Fibroblast of peridontal ligament (primary cell): ENCODE results near the gene KLHL22.

Experiments
- DNase-seq: peaks from one replicate; pipeline ENCODE4 v3.0.0-alpha.2; 2010; ENCODE audit errors: extremely low read depth

KLHL22 gene

GRCh38 chr22:20432244-20432686 is 63.3 kb downstream of the KLHL22 start:
- DNase-seq, result no peak

DNA sequence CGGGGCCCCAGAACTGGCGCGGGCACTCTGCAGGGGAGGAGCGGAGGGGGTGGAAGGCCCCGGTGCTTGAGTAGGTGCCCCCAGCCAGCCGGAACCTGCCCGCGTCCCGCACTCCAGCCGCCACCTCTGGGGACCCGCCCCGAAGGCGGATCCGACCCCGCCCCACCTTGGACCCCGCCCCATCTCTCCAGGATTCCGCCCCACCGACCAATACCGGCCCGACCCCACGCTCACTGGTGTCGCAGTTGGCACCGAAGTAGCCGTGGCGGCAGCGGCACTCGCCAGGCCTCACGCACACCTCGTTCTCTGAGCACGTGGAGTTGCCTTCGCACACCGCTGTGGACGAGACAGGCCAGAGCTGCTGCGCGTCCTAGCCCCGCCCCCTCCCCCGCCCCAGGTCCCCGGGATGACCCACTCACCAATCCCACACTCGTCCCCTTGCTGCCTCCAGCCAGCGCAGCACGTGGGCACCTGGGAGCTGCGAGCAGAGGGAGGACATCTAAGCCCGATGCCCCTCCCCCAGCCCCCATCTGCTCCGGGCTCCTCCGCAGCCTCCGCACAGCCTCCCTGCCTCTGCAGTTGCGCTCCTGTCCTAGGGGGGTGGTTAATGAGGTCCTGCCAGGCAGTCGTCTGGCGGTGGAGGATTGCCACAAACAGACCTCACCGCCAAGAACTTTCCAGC is 63.9 kb downstream of the KLHL22 start:
- DNase-seq, result no peak

DNA sequence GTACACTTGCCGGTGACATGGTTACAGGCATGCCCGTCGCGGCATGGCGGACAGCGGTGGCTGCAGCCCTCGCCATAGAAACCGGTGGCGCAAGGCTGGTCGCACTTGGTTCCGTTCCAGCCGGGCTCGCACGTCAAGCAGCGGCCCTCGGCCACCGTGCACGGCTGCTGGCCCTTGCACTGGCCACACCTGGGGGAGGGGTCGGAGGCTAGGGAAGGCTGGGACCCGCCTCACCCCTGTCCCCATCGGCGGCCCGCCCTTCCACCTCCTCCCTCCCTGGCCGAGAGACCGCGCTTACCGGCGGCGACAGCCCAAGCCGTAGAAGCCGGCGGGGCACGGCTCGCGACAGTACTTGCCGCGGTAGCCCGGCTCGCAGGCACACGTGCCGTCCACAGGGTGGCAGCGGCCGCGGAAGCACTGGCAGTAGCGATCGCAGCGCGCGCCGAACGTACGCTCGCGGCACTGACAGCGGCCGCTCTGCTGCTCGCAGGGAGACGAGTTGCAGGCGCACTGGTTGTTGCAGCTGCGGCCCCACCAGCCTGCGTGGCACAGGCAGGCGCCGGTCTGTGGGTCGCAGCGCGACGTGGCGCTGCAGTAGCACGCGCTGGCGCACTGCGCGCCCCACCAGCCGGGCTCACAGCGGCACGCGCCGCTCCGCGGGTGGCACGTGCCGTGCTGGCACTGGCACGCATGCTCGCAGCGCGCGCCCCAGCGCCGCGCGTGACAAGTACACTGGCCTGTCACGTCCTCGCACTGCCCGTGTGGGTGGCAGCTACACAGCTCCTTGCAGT is 64.7 kb downstream of the KLHL22 start:
- DNase-seq, result no peak

GRCh38 chr22:20430101-20430719 is 65.4 kb downstream of the KLHL22 start:
- no peak for DNase-seq

DNA sequence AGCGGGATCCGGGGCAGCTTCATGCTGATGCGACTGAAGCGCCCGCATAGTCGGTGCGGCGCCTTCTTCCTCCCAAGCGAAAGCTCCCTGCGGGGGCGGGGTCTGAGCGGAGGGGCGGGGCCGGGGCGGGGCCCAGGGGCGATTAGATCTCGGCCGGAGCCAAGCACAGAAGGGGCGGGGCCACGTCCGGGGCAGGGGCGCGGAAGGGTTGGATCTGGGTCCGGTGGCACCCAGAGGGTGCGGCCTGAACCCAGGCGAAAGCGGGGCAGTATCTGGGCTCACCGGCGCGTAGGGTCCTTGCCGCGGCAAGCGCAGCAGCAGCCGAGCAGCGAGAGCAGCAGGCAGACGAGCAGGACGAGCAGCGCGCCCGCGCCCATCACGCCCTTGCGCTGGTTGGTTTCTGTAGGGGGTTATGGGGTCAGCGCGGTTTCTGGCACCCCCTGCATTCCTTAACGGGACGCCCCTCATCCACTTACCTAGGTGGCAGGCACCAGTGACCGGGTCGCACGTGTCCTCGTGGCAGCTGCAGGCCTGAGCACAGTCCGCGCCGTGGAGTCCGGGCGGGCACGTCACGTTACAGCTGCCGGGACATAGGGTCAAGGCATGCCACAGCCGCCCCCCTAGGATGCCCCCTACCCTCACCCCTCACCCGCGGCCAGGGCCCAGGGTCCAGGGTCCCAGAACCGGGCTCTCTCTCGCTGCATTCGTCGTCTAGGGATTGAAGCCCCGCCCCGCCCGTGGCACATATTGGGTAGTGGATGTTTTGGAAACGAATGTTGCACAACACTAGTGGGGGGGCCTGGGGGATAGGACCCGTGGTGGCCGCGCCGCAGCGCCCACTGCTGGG is 66.1 kb downstream of the KLHL22 start:
- no peak for DNase-seq

GRCh38 chr22:20428496-20429253 is 66.9 kb downstream of the KLHL22 start:
- DNase-seq, result no peak

- DNase-seq, result no peak
These were observed 67.6 kb downstream of the KLHL22 start for GRCh38 chr22:20427945-20428417.

DNA sequence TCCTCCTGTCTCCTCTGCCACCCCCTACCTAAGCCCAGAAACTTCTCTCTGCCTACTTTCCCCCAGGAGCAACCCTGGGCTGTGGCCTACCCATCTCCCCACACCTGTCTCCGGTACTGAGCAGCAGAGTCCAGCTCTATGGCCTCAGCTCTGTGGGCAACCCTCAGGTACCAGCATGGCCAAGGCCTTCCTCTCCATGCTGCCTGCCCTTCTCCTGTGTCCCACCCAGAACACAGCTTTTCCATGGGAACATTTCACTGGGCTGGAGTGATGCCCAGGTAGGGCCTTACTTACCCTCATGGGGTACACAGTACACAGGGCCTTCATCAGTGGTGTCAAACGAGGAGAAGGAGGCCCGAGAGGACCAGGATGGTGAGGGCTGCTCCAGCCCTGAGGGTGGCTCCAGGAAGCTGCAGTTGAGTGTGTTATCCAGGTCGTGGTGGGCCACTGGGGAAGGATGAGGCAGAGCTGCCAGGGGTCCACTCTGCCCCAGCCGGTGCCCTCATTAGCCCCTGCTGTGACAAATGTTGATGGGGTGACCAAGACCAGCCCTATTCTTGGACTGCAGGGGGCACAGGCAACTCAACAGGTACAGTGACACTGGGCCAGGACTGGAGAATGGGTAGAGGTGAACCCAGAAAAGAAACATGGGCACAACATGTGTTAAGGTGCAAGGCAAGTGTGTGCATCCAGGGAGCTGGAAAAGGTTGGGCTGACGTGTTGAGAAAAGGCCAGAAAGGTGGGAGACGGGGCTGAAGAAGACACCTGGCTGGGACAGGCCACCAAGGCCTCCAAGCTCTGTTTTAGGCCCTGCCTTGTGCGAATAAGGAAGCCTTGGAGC is 68.3 kb downstream of the KLHL22 start:
- no peak for DNase-seq

DNA sequence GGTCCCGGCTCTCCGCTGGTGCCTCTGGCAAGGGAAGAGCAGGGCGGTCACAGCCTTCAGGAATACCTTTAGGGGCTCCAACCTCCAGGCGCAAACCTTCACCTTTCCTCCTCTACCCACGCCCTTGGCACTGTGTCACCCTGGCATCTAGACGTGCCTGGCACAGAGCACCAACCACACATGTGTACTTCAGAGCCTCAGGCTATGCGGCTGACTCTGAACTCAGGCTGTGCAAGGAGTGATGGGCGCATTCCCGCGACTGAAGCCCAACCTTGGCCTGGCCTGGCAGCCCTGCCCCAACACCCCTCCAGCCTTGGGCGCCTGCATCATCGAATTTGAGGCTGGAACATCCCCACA is 69.4 kb downstream of the KLHL22 start:
- DNase-seq, result no peak

GRCh38 chr22:20425566-20426258 is 69.9 kb downstream of the KLHL22 start:
- DNase-seq, result no peak

- DNase-seq, result no peak
These were observed 70.5 kb downstream of the KLHL22 start for GRCh38 chr22:20424932-20425565.

DNA sequence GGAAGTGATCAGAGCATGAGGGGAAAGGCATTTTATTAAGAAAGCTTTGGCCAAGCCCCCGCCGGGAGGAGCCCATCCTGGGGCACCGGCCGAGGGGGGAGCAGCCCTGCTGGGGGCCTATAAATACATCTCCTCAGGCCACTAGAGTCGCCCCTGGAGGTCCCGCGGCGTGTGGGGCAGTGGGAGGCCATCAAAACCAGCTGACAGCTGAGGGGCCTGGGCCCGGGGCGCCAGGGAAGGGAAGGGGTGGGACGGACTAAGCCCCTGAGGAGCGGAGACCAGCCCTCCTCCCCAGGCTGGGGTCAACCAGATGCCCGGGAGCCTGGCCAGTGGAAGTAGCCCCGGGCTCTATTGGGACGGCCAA is 71.0 kb downstream of the KLHL22 start:
- no peak for DNase-seq

DNA sequence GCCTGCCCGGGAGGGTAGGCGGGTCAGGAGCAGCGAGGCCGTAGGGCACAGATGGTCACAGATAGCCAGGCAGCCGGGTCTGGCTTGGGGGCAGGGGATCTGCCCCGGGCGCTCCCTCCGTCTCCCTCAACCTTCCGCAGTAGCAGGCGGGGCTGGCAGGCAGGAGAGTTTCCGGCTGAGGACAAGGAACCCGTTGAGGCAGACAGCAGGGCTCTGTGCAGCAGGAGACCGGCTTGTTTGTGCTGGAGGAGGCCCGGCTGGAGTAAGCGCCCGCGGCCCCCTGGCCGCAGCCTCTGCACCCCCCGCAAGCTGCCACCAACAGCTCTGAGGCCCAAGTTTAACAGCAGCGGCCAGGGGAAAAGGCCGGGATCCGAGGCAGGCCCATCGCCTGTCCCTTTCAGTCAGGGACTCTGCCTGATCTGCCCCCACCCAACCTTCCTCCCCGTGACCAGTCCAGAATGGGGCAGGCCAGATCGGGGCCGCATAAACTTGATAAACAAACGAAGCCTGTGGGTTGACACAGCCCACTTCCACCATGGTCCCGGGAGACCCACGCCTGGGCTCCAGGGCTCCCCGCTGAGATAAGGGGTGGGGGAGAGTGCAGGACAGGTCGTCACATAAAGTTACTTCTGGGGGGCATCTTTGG is 71.6 kb downstream of the KLHL22 start:
- no peak for DNase-seq

DNA sequence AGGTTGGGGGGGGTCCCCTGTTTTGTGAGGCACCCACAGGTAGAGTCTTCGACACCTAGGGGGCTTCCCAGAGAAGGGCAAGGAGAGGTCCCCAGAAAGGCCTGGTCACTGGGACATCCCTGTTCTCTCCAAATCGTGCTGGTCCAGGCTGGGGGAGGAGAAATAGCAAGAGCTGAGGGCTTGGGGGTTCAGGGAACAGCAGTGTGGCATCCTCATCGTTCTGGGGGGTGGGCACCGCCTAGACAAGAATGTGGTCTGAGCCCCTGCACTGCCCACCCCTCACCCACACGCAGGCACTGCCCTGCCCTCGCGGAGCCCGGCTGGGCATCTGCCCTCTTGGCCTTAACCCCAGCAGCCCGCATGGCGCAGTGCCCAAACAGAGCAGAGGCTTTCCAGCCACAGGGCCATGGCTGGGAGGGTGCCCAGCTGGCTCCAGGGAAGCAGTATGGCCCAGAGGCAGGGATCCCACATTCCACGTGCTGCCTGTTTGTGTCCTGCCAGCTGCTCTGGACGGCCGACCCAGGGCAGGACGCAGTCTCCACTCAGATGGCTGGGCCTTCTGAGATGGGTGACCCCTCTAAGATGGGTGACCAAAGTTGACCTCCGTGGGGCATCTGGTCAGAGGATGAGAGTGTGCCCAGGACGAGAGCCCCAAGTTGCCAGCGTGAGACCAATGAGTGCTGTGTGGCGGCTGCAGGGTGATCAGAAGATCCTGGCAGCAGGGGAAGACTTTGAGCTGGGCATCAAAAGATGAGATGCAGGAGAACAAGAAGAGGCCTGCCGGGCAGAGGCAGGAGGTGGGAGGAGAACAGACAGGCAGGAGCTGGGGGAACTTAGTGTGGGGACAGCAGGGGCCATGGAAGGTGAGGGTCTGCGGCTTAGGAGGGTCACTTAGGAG is 72.3 kb downstream of the KLHL22 start:
- peak; percentile 70 for DNase-seq

- DNase-seq, result peak; percentile 91
These were observed 73.2 kb downstream of the KLHL22 start for GRCh38 chr22:20422271-20423007.

DNA sequence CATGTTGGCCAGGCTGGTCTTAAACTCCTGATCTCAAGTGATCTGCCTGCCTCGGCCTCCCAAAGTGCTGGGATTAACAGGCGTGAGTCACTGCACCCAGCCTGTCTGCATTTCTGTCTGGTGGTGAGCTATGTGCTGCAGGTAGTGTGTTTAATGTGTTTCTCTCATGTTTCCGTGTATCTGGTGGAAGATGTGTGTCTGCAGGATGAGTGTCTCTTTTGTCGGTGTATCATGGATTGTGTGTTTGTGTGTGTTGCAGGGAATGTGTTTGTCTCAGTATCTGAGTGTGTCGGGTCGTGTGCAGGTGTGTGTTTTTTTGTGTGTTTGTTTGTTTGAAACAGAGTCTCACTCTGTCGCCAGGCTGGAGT is 74.1 kb downstream of the KLHL22 start:
- no peak for DNase-seq
